Nephron (organoid): Measurements from ENCODE around the gene ETV4.

ENCODE experiments used
- H3K27ac Mint-ChIP-seq, 3 experiments: 2 replicates each; pipeline ENCODE4 v1.8.0; 2020; ENCODE audit warnings: mixed read lengths in 3 of 3, mild to moderate bottlenecking in 2 of 3, moderate library complexity in 1 of 3
- H3K27me3 Mint-ChIP-seq: 2 replicates; pipeline ENCODE4 v1.8.0; 2021; ENCODE audit warnings: low read depth, mild to moderate bottlenecking, moderate library complexity, mixed read lengths
- H3K36me3 Mint-ChIP-seq: 2 replicates; pipeline ENCODE4 v1.8.0; 2020; ENCODE audit warnings: low read depth, mixed read lengths
- H3K4me1 Mint-ChIP-seq: 2 replicates; pipeline ENCODE4 v1.8.0; 2020; ENCODE audit warnings: mixed read lengths
- H3K4me3 Mint-ChIP-seq, 3 experiments: 2 replicates each; pipeline ENCODE4 v1.8.0; 2020; ENCODE audit warnings: mild to moderate bottlenecking in 3 of 3, mixed read lengths in 3 of 3, moderate library complexity in 2 of 3
- H3K9me3 Mint-ChIP-seq: 2 replicates; pipeline ENCODE4 v1.8.0; 2020; ENCODE audit warnings: mixed read lengths
- TF ChIP-seq, protein P1 (sequence below), 3 experiments: fragments of 200-600 bp; sonication (generic); IDR thresholded peaks; one replicate each; pipeline ENCODE4 v1.5.0; 2021; ENCODE audit warnings: antibody characterized with exemption in 3 of 3; ENCODE audit not compliant: unreplicated experiment in 3 of 3

ETV4 gene

DNA sequence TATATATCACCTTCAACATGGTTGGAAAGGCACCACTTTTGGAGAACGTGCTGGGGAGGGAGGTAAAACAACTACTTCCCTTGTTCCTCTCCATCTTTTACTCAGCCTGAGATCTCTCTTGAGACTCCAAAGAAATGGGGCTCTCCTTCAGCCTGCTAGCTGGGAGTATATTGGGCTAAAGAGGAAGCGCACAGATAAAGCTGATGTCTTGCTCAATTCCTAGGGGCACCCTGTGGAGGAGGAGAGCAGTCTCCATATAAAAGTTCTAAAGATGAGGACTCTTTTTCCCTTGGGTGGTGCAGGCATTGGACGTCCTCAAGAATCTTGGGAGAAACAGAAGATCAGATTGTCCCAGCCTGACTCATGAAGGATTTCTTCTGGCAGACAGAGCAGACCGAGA is 4.6 kb upstream of the ETV4 start:
- Mint-ChIP-seq H3K4me3 (no peak overlapping the region), H3K27me3 (peaks cover 96% of the 10 kb centered on the region), H3K36me3 (no peaks in the 10 kb centered on the region), H3K4me1 (peaks cover 21% of the 10 kb centered on the region), H3K27ac (no peak overlapping the region), H3K9me3 (no peaks in the 10 kb centered on the region)
- TF ChIP-seq, protein P1, sequence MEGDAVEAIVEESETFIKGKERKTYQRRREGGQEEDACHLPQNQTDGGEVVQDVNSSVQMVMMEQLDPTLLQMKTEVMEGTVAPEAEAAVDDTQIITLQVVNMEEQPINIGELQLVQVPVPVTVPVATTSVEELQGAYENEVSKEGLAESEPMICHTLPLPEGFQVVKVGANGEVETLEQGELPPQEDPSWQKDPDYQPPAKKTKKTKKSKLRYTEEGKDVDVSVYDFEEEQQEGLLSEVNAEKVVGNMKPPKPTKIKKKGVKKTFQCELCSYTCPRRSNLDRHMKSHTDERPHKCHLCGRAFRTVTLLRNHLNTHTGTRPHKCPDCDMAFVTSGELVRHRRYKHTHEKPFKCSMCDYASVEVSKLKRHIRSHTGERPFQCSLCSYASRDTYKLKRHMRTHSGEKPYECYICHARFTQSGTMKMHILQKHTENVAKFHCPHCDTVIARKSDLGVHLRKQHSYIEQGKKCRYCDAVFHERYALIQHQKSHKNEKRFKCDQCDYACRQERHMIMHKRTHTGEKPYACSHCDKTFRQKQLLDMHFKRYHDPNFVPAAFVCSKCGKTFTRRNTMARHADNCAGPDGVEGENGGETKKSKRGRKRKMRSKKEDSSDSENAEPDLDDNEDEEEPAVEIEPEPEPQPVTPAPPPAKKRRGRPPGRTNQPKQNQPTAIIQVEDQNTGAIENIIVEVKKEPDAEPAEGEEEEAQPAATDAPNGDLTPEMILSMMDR (IDR thresholded peaks at IDR 0.05; ENCODE audit: unreplicated experiment in 3 of 3) = no peak

DNA sequence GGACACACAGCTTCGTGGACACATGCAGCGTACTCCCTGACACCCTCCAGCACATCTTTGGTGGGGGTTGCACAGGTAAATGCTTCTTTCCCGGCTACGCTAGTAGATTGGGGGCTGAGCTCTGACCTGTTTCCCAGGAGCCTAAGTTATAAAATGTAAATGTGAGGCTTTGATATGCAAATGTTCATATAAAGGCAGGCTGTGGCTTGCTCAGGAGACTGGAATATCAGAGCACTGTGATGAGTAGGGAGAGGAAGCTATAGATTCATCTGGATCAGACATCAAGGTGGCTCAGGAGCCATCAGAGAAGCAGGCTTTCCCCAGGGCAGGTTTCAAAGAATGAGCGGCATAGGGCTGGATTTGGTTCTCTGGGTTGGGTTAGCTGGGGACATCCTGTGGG is 3.4 kb upstream of the ETV4 start:
- Mint-ChIP-seq H3K27ac (no peak overlapping the region), H3K27me3 (peaks cover 95% of the 10 kb centered on the region), H3K4me1 (peaks cover 27% of the 10 kb centered on the region), H3K9me3 (no peaks in the 10 kb centered on the region), H3K36me3 (no peaks in the 10 kb centered on the region), H3K4me3 (no peak overlapping the region)
- TF ChIP-seq, protein P1 (IDR thresholded peaks at IDR 0.05; ENCODE audit: unreplicated experiment in 3 of 3) = no peak

DNA sequence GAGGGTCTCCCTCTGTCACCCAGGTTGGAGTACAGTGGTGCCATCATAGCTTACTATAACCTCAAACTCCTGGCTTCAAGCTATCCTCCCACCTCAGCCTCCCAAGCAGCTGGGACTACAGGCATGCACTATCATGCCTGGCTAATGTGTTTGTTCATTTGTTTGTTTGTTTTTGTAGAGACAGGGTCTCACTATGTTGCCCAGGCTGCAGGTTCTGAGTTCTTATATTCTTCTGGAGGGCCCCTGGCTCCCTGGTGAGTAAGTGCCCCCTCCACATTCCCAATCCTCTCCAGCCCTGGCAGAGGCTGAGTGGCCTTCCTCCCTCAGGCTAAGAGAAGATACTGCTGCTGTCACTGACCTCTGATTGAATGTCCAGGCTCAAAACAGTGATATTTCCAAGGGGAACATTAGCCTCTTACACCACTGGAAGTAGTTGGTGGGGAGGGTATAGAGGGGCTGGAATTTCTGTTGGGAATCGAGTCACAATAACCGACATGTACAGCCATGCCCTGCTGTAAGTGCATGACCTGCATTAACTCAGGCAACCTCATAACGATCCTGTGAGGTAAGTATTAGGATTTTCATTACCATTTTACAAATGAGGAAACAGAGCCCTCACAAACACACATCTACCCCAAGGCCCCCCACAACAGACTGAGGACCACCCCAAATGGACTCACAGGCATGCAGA is 2.7 kb upstream of the ETV4 start:
- no peaks in the 10 kb centered on the region for H3K36me3 Mint-ChIP-seq
- TF ChIP-seq, protein P1 (IDR thresholded peaks at IDR 0.05; ENCODE audit: unreplicated experiment in 3 of 3) = no peak

DNA sequence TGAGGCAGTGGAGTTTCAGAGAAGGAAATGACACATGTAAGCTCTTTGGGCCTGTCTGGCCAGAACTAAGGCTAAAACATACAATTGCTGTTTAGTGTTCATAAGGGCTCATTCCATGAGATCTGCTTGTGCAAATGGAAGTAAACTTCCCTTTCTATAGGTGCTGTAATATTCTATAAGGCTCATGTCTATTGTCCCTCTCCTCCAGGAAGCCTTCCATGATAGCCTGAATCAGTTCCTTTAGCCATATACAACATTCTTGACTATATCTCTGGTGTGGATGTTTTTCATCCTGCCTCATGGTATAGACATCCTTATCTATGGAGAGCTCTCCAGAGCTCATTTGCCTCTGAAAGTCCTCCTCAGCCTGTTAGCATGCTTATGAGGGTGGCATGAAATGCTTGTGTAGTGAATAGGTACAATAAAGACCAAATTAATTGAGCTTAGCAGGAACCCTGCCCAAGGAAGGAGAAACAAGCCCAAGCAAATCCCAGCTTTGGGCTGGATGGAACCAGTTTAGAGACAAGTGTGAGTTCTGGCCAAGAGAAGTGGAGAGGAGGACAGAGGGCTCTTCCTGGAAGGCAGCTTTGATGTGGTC is 1.6 kb upstream of the ETV4 start:
- H3K27me3 Mint-ChIP-seq = peaks cover 95% of the 10 kb centered on the region
- H3K4me3 Mint-ChIP-seq = peak overlapping the region in 2 of 3 experiments; percentile 76 to 78
- no peaks in the 10 kb centered on the region for H3K9me3 Mint-ChIP-seq
- H3K4me1 Mint-ChIP-seq = peaks cover 36% of the 10 kb centered on the region
- TF ChIP-seq, protein P1 (IDR thresholded peaks at IDR 0.05; ENCODE audit: unreplicated experiment in 3 of 3) = no peak
- H3K36me3 Mint-ChIP-seq = no peaks in the 10 kb centered on the region
- H3K27ac Mint-ChIP-seq = no peak overlapping the region

More for the DNA sequence above, 2.7 kb upstream of the ETV4 start:
- peaks cover 30% of the 10 kb centered on the region for H3K4me1 Mint-ChIP-seq
- no peaks in the 10 kb centered on the region for H3K9me3 Mint-ChIP-seq
- H3K27me3 Mint-ChIP-seq = peaks cover 95% of the 10 kb centered on the region
- H3K4me3 Mint-ChIP-seq = no peak overlapping the region
- no peak overlapping the region for H3K27ac Mint-ChIP-seq

DNA sequence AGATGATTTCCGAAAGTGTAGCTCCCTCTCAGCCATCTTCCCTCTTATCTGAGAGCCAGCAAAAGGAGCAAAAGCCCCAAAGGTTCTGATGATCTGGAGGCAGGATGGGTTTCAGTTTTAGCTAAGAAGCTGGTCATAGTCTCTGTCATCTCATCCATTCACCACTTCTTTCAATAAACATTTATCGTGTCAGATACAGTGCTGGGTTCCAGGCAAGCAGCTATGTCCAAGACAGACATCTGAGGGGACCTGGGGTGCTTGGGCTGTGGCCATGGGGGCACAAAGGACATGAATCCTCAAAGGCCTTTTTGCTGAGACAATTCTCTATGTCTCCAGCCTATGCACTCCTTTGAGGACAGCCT is 1.0 kb upstream of the ETV4 start:
- Mint-ChIP-seq H3K27me3 (peaks cover 95% of the 10 kb centered on the region), H3K9me3 (no peaks in the 10 kb centered on the region), H3K4me3 (peak overlapping the region; percentile 76 to 79 (median 78)), H3K4me1 (peaks cover 37% of the 10 kb centered on the region), H3K27ac (no peak overlapping the region), H3K36me3 (no peaks in the 10 kb centered on the region)
- TF ChIP-seq, protein P1 (IDR thresholded peaks at IDR 0.05; ENCODE audit: unreplicated experiment in 3 of 3) = no peak

DNA sequence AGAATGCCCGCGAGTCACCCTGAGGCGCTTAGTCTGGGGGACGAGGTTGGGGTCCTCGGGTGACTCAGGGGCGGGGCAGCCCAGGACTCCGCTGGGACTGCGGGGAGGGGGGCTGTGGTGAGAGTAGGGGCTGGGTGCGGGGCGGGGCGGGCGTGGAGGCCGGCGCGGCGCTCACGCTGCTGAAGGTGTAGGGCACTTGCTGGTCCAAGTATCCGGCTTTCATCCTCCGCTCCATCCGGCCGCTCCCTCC is 832 bp downstream of the ETV4 start:
- no peaks in the 10 kb centered on the region for H3K9me3 Mint-ChIP-seq
- peak overlapping the region; percentile 79 to 81 (median 80) for H3K4me3 Mint-ChIP-seq
- H3K27me3 Mint-ChIP-seq = peaks cover 97% of the 10 kb centered on the region
- no peak overlapping the region for H3K27ac Mint-ChIP-seq
- no peaks in the 10 kb centered on the region for H3K36me3 Mint-ChIP-seq
- peaks cover 41% of the 10 kb centered on the region for H3K4me1 Mint-ChIP-seq
- TF ChIP-seq, protein P1 (IDR thresholded peaks at IDR 0.05; ENCODE audit: unreplicated experiment in 3 of 3) = no peak
